Bone marrow (tissue), 2 donors: ENCODE measurements around the gene ANKLE1.
"Not testable (repeated sequence)": the region's sequence is repeated elsewhere in the genome, so short reads cannot be mapped to it uniquely, and the experiment has no call there.

Source experiments
- DNase-seq, 2 donors: peaks; one replicate each; lab custom pipeline; 2025; lab: John Stamatoyannopoulos, UW

The ANKLE1 gene

GRCh38 chr19:17283504-17283996, 1.8 kb downstream of the ANKLE1 start:
- DNase-seq, result no peak

GRCh38 chr19:17285415-17286135, 3.9 kb downstream of the ANKLE1 start:
- DNase-seq, result no peak

GRCh38 chr19:17286263-17286662, 4.6 kb downstream of the ANKLE1 start:
- DNase-seq, result no peak

GRCh38 chr19:17286752-17287151, 5.1 kb downstream of the ANKLE1 start:
- DNase-seq, result no peak

GRCh38 chr19:17289489-17289888, 7.8 kb downstream of the ANKLE1 start:
- peak; percentile 8 to 56 for DNase-seq

- DNase-seq, result peak; percentile 72 to 76
These were observed 10.8 kb downstream of the ANKLE1 start for GRCh38 chr19:17292301-17293074.

GRCh38 chr19:17293605-17294004, 11.9 kb downstream of the ANKLE1 start:
- no peak for DNase-seq

GRCh38 chr19:17294051-17294891, 12.6 kb downstream of the ANKLE1 start:
- DNase-seq, result peak in 1 of 2 donors; percentile 3

GRCh38 chr19:17295551-17295950, 13.8 kb downstream of the ANKLE1 start:
- DNase-seq, result not testable (repeated sequence)

GRCh38 chr19:17296273-17296672, 14.6 kb downstream of the ANKLE1 start:
- DNase-seq, result no peak

- DNase-seq, result no peak
These were observed 15.3 kb downstream of the ANKLE1 start for GRCh38 chr19:17296976-17297375.

- DNase-seq, result no peak
These were observed 19.4 kb downstream of the ANKLE1 start for GRCh38 chr19:17300992-17301619.

GRCh38 chr19:17302391-17303166, 20.9 kb downstream of the ANKLE1 start:
- peak; percentile 22 to 37 for DNase-seq

- DNase-seq, result peak; percentile 75 to 76
These were observed 21.7 kb downstream of the ANKLE1 start, which contains the start of gene ABHD8 for GRCh38 chr19:17303167-17303939. TSS of gene ABHD8 (minus strand) at chr19:17303425. CDS start at chr19:17301616, 1,809 bp downstream.

GRCh38 chr19:17303940-17304267, 22.2 kb downstream of the ANKLE1 start:
- DNase-seq, result no peak

GRCh38 chr19:17304386-17305215, 22.9 kb downstream of the ANKLE1 start:
- DNase-seq, result no peak

GRCh38 chr19:17305216-17305516, 23.5 kb downstream of the ANKLE1 start:
- DNase-seq, result no peak

- peak; percentile 79 to 99 for DNase-seq
These were observed 24.0 kb downstream of the ANKLE1 start, which contains the start of gene MRPL34 for GRCh38 chr19:17305517-17306284. TSS of gene MRPL34 (plus strand) at chr19:17305872. CDS start at chr19:17305893, 21 bp downstream.
